Keratinocyte (primary cell): Measurements from ENCODE around the gene PNMA3. TPM values are rescaled to one million over a fixed set of nuclear protein-coding genes. Genes with fewer than 3 reads are reported as not detected.
"Not testable (repeated sequence)": the region's sequence is repeated elsewhere in the genome, so short reads cannot be mapped to it uniquely, and the experiment has no call there.

Experiments used
- DNase-seq: peaks from one replicate; pipeline ENCODE4 v3.0.0-alpha.2; 2011; ENCODE audit warnings: low read depth, missing footprints, low spot score
- FAIRE-seq: peaks from 2 replicates; lab custom pipeline; 2011; peaks lifted over from hg19 to GRCh38; lab: Jason Lieb, UNC
- H2AFZ ChIP-seq: 2 replicates; pipeline ENCODE4 v1.6.0; 2012; ENCODE audit warnings: low read length, control low read depth, inconsistent platforms; ENCODE audit not compliant: control insufficient read depth
- H3K27ac ChIP-seq: 2 replicates; pipeline ENCODE4 v1.5.1; 2011; ENCODE audit warnings: low read length; ENCODE audit not compliant: control insufficient read depth, insufficient read depth
- H3K27me3 ChIP-seq: 3 replicates; pipeline ENCODE4 v1.6.0; 2011; ENCODE audit warnings: low read length; ENCODE audit not compliant: control insufficient read depth, insufficient read depth; ENCODE audit errors: extremely low read depth
- H3K36me3 ChIP-seq, 2 experiments: 2 replicates in 1 of 2; 3 replicates in 1 of 2; pipeline ENCODE4 v1.5.1; 2011; ENCODE audit warnings: low read length in 2 of 2, mild to moderate bottlenecking in 1 of 2; ENCODE audit not compliant: control insufficient read depth in 2 of 2, insufficient read depth in 2 of 2; ENCODE audit errors: extremely low read depth in 1 of 2
- H3K4me1 ChIP-seq: 3 replicates; pipeline ENCODE4 v1.5.1; 2011; ENCODE audit warnings: low read length; ENCODE audit not compliant: control insufficient read depth, insufficient read depth; ENCODE audit errors: extremely low read depth
- H3K4me2 ChIP-seq: 3 replicates; pipeline ENCODE4 v1.6.0; 2011; ENCODE audit warnings: low read depth, low read length; ENCODE audit not compliant: control insufficient read depth, insufficient read depth; ENCODE audit errors: extremely low read depth
- H3K4me3 ChIP-seq, 3 experiments: fragments of 200-600 bp in 1 of 3; sonication (generic) in 1 of 3; 2 replicates in 2 of 3; 3 replicates in 1 of 3; pipeline ENCODE4 v1.5.1; 2011 to 2016; ENCODE audit warnings: low read length in 3 of 3, mild to moderate bottlenecking in 3 of 3, control low read depth in 2 of 3, inconsistent platforms in 1 of 3, low read depth in 1 of 3, mixed read lengths in 1 of 3, mixed run types in 1 of 3, moderate library complexity in 1 of 3; ENCODE audit not compliant: control insufficient read depth in 2 of 3, insufficient read depth in 2 of 3; ENCODE audit errors: extremely low read depth in 1 of 3
- H3K79me2 ChIP-seq: 2 replicates; pipeline ENCODE4 v1.6.0; 2012; ENCODE audit warnings: low read length; ENCODE audit not compliant: control insufficient read depth, insufficient read depth
- H3K9ac ChIP-seq: 3 replicates; pipeline ENCODE4 v1.6.0; 2011; ENCODE audit warnings: low read length; ENCODE audit not compliant: control insufficient read depth, insufficient read depth; ENCODE audit errors: extremely low read depth
- H3K9me1 ChIP-seq: 3 replicates; pipeline ENCODE4 v1.6.0; 2011; ENCODE audit warnings: low read length; ENCODE audit not compliant: control insufficient read depth, insufficient read depth; ENCODE audit errors: extremely low read depth
- H3K9me3 ChIP-seq: 2 replicates; pipeline ENCODE4 v1.5.1; 2012; ENCODE audit warnings: low read depth, low read length; ENCODE audit not compliant: control insufficient read depth
- H4K20me1 ChIP-seq: 3 replicates; pipeline ENCODE4 v1.6.0; 2011; ENCODE audit warnings: low read length; ENCODE audit not compliant: control insufficient read depth, insufficient read depth; ENCODE audit errors: extremely low read depth
- CTCF ChIP-seq, 3 experiments: IDR thresholded peaks in 1 of 3; conservative IDR thresholded peaks in 1 of 3; optimal IDR thresholded peaks in 1 of 3; 2 replicates in 2 of 3; 3 replicates in 1 of 3; pipeline versions ENCODE3 to v1.5.1; 2011; ENCODE audit warnings: low read length in 3 of 3, mild to moderate bottlenecking in 3 of 3, moderate library complexity in 2 of 3, control low read depth in 1 of 3, inconsistent platforms in 1 of 3; ENCODE audit not compliant: insufficient read depth in 2 of 3; ENCODE audit errors: extremely low read depth in 1 of 3
- EZH2 ChIP-seq: IDR thresholded peaks from one replicate; pipeline ENCODE4 v1.6.1; 2012; ENCODE audit warnings: inconsistent platforms, mild to moderate bottlenecking, low read length, moderate library complexity
- dilution Hi-C: fragments of 300-500 bp; cut with MboI; formaldehyde crosslinking; loops from one replicate; pipeline ENCODE4 v1.7.0; 2020; ENCODE audit warnings: low sequenced_read_pairs; ENCODE audit not compliant: extremely low pct_ligation_motif_present
- polyA plus RNA-seq, 5 experiments: library from polyadenylated mRNA; depleted of rRNA in 3 of 5; stranded (reverse) in 3 of 5; stranded (forward) in 1 of 5; unstranded in 1 of 5; fragments of >200 nt; gene quantifications; 1 replicate in 1 of 5; 2 replicates in 3 of 5; 3 replicates in 1 of 5; pipeline versions ENCODE4 v1.2.1 to v1.2.3, GENCODE V29; 2011 to 2012; ENCODE audit warnings: missing spikeins in 2 of 5, low read depth in 1 of 5, low replicate concordance in 1 of 5
- small RNA-seq, 3 experiments: library from RNA; depleted of rRNA; stranded (forward); fragments of <200 nt; gene quantifications; one replicate each; pipeline ENCODE3, GENCODE V24; 2012; ENCODE audit warnings: low read depth in 3 of 3, low replicate concordance in 1 of 3; ENCODE audit not compliant: insufficient read length in 3 of 3

PNMA3 gene
- polyA plus RNA-seq, 1 donor (not counting 4 experiments of a cell fraction or from before 2014, with no cell fraction given) = not detected

- Histone ChIP-seq H3K36me3 (no peaks in the 10 kb centered on the region), H3K9me3 (peaks cover 2% of the 10 kb centered on the region), H3K9ac (no peak overlapping the region), H3K4me1 (no peaks in the 10 kb centered on the region), H3K4me3 (no peak overlapping the region), H2AFZ (no peak overlapping the region), H3K27me3 (no peaks in the 10 kb centered on the region), H3K27ac (no peak overlapping the region), H3K9me1 (no peaks in the 10 kb centered on the region), H4K20me1 (no peaks in the 10 kb centered on the region), H3K79me2 (no peaks in the 10 kb centered on the region), H3K4me2 (no peak overlapping the region)
- no peak for DNase-seq
- TF ChIP-seq EZH2 (no peak), CTCF (optimal IDR thresholded peaks at IDR 0.05 in 1 of 3, IDR thresholded peaks at IDR 0.05 in 1 of 3, conservative IDR thresholded peaks at IDR 0.05 in 1 of 3; ENCODE audit: extremely low read depth in 1 of 3, insufficient read depth in 2 of 3, low read length in 3 of 3) (no peak)
- FAIRE-seq = no peak
- dilution Hi-C loops = no loop called here
Measured at GRCh38 chrX:153102418-153102817, 46.1 kb downstream of the PNMA3 start.

- dilution Hi-C loops, H3K27ac ChIP-seq, FAIRE-seq: not testable (repeated sequence)
Measured at GRCh38 chrX:153104959-153105358, 48.7 kb downstream of the PNMA3 start.

GRCh38 chrX:153106092-153106801 is 50.0 kb downstream of the PNMA3 start:
- H3K36me3 ChIP-seq, H2AFZ ChIP-seq, H3K9ac ChIP-seq, dilution Hi-C loops, H3K27me3 ChIP-seq, DNase-seq, H3K9me3 ChIP-seq, H4K20me1 ChIP-seq, H3K27ac ChIP-seq, H3K4me3 ChIP-seq, H3K4me1 ChIP-seq, H3K4me2 ChIP-seq, H3K79me2 ChIP-seq, H3K9me1 ChIP-seq: not testable (repeated sequence)
- peak; percentile 5 for FAIRE-seq

More at GRCh38 chrX:153104959-153105358, 48.7 kb downstream of the PNMA3 start:
- not testable (repeated sequence) for H3K9ac ChIP-seq, H3K79me2 ChIP-seq, H3K9me3 ChIP-seq, H3K36me3 ChIP-seq, H3K9me1 ChIP-seq, H2AFZ ChIP-seq, DNase-seq, H3K27me3 ChIP-seq, H3K4me1 ChIP-seq, H3K4me3 ChIP-seq, H3K4me2 ChIP-seq, H4K20me1 ChIP-seq

Small RNA genes within 50 kb of the gene (small RNA-seq; reads per million reads assigned to genes)
- 0 reads per million in 3 experiments for gene AC243428.1

Other genes with a start within 250 kb of the PNMA3 start
- gene CETN2, start 225.7 kb upstream of the PNMA3 start, polyA plus RNA-seq = 54.7 to 69.0 TPM (median 55.5 TPM) in 3 replicates
- gene NSDHL, start 225.4 kb upstream of the PNMA3 start, polyA plus RNA-seq = 74.7 to 96.3 TPM (median 79.0 TPM) in 3 replicates
- 48.6 to 73.2 TPM (median 55.6 TPM) in 3 replicates for gene ZNF185, start 158.4 kb upstream of the PNMA3 start, polyA plus RNA-seq
- gene PNMA5, start 62.4 kb upstream of the PNMA3 start, polyA plus RNA-seq = not detected in 3 replicates
- gene PNMA6A, start 16.0 kb downstream of the PNMA3 start, polyA plus RNA-seq = 0.14 to 0.41 TPM (median 0.16 TPM) in 3 replicates
- not detected in 3 replicates for gene MAGEA1, start 122.8 kb downstream of the PNMA3 start, polyA plus RNA-seq